CD4-positive, alpha-beta T cell treated with Interleukin-21 for 1 hour (primary cell): Measurements from ENCODE around the gene KLHL14.
"Not testable (repeated sequence)": the region's sequence is repeated elsewhere in the genome, so short reads cannot be mapped to it uniquely, and the experiment has no call there.

Experiments
- DNase-seq: peaks from one replicate; pipeline ENCODE4 v3.0.0-alpha.2; 2020

The KLHL14 gene

GRCh38 chr18:32711862-32712261, 61.0 kb downstream of the KLHL14 start:
- DNase-seq = no peak

GRCh38 chr18:32707586-32707985, 65.2 kb downstream of the KLHL14 start:
- DNase-seq = no peak

DNA sequence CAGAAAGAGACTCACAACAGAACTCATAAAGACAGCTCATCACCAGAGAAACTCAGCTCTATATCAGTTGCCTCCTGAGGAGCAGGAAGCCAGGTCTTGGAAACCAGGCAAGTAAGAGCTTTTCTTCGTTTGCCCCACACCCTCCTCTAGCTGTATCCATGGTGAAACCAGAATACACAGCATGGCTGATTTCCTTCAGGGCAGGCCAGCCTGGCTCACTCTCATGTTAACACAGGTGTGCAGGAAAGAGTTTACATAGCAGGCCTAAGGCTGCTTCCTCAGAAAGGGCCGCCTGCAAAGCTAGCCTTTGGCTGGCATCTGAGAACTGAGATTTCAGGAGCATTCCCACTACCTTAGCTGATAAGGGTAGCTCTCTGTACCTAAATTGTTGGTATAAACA, 65.7 kb downstream of the KLHL14 start:
- DNase-seq = no peak

DNA sequence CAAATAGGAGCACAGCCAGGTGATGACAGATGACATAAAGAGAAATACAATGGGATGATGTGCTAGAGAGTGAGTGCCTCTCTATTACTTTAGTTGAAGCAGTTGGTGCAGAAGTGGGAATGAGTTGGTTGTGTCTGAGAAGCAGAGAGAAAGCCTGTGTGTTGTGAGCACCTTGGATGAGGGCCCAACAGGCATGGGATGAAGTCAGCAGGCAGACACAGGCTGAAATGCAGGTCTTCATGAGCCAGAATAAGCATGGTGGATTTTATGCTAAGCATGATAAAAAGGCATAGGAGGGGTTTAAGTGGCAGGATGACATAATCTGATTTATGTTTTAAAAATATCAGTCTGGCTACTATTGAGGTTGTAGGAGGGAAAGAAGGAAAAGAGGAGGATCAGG, 71.5 kb downstream of the KLHL14 start:
- DNase-seq = no peak

DNA sequence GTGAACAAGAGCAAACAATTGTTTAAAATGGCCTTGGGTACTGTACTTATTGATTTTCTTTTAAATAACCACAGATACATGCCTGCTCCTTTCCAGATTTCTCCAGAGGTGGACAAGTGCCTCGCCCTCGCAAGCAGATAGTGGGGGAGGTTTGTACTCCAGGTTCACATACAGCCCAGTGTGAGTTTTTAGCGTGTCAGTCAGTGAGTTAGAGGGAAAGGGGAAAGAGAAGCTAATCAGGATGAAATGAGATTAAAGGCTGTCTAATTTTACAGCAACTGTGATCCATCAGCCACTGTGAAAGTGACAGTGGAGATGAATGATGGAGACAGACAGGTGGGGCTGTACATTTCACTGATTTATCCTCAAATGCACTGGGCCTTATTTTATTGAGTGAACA, 74.7 kb downstream of the KLHL14 start:
- DNase-seq = no peak

DNA sequence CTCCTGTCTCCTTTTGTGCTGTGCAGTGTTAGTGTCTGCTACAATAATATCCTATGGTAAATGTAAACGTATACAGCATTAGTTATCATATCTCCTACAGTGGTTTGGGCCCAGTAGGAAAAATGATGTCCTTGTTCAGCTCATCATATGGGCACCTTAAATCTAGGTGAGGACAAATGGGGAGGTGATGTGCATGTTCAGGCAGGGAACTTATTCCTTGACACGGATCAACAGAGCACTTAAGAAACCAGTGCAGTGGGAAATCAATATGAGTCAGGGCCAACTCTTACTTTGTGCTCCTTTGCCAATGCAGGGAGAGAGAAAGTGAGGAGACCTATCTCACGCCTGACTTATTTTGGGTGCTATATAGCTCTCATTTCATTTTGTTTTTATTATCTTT, 76.4 kb downstream of the KLHL14 start:
- DNase-seq = no peak

- no peak for DNase-seq
Measured at GRCh38 chr18:32695534-32695933, 77.3 kb downstream of the KLHL14 start.

GRCh38 chr18:32688821-32689220, 84.0 kb downstream of the KLHL14 start:
- no peak for DNase-seq

- no peak for DNase-seq
Measured at GRCh38 chr18:32684940-32685339, 87.9 kb downstream of the KLHL14 start.

GRCh38 chr18:32684096-32684495, 88.7 kb downstream of the KLHL14 start:
- no peak for DNase-seq

DNA sequence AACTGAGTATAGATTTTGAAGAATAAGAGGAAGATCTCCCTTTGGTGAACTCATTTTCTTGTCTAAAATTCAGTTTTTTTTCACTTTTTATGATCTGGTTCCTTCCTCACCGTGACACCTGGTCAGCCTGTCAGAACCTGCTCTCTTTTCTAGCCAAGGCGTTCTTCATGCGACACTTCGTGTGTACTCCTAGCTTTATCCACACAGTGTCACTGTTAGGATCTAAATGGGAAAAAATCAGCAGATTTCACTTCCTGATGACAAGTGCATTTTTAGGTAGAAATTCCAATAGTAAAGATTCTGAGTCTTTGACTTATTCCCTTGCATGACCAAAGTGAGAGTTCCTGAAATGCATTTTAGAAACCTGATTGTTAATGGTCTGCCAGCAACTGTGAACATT, 89.8 kb downstream of the KLHL14 start:
- DNase-seq = no peak

DNA sequence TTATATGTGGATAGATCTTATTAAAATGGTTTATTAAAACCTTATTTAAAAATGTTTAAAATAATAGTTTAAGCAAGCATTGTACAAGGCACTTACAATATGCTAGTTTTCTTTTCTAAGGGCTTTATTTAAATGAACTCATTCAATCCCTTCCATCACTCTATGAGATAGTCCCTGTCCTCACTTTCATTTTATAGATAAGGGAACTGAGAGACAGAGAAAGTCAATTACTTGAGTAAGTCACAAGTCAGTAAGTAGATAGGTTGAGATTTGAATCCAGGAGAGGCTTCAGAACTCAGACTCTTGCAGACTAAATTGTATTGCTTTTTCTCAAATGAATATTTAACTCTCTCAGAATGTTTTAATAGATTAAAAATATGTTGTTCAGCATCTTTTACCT, 95.2 kb downstream of the KLHL14 start:
- no peak for DNase-seq

GRCh38 chr18:32674491-32674890, 98.3 kb downstream of the KLHL14 start:
- no peak for DNase-seq

- no peak for DNase-seq
Measured at GRCh38 chr18:32672398-32672797, 100.4 kb downstream of the KLHL14 start.

DNA sequence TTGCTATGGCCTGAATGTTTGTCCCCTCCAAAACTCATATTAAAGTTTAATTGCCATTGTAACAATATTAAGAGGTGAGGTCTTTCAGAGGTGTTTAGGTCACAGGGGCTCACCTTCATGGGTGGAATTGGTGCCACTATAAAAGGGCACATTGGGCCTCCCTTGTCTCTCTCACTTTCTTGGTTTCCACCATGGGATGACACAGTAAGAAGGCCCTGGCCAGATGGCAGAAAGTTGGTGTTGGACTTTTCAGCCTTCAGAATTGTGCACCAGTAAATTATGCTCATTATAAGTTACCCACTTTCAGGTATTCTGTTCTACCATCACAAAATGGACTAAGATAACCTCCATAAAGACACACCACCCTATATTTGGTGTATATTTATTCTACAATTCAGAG, 102.1 kb downstream of the KLHL14 start:
- no peak for DNase-seq

GRCh38 chr18:32669549-32670165, 103.2 kb downstream of the KLHL14 start:
- DNase-seq = no peak

DNA sequence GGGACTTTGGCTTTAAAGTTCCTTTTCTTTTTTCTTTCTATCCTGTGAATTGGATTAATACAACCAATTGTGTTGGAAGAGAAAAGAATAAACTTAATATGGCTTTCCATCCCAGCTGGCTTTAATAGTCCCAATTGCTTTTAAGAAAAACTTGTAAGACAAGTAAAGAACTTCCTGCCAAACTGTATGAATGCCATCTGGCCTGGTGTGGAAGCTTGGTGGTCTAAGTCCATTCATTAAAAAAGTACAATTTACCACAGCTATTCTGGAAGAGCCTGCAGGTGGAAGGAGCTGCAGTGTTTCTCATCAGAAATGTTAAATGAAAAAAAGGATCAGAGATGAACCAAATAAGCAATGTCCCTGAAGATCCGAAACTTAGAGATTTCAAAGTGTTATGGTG, 103.9 kb downstream of the KLHL14 start:
- DNase-seq = no peak

DNA sequence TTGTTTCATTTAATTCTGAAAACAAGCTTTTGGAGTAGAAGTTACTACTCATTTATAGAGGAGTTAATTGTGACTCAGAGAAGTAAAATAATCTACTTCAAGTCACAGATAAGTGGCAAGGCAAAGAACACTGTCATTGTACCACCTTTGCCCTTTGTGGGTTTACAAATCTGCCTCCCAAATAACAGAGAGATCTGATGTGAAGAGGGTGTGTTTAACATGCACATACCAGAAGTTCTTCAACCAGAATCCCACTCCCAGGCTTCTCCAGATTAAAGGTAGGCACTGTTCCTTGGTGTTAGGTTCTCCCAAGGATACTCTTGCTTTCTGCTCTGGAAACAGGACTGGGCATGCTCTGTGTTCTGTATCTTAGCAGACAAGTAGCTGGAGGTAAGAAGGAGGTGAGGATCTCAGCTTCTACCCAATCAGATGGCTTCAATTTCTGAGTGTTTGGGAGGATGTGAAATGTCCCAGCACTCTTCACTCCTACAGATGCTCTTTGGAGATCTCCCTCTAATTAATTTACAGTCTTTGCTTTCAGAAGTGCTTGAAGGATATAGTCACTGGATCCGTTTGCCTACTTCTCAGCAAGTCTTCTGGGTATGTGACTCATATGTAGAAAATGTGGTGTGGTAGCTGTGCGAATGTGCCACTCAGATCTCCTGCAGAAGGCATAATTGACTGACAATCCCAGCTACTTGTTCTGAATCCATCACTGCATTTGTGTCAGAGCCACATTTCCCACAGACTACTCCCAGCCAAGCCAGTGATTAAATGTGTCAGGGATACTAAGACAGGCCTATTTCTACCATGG, 111.1 kb downstream of the KLHL14 start:
- no peak for DNase-seq

- DNase-seq = not testable (repeated sequence)
Measured at GRCh38 chr18:32654507-32654906, 118.3 kb downstream of the KLHL14 start.

GRCh38 chr18:32637659-32638058, 135.2 kb downstream of the KLHL14 start:
- not testable (repeated sequence) for DNase-seq

DNA sequence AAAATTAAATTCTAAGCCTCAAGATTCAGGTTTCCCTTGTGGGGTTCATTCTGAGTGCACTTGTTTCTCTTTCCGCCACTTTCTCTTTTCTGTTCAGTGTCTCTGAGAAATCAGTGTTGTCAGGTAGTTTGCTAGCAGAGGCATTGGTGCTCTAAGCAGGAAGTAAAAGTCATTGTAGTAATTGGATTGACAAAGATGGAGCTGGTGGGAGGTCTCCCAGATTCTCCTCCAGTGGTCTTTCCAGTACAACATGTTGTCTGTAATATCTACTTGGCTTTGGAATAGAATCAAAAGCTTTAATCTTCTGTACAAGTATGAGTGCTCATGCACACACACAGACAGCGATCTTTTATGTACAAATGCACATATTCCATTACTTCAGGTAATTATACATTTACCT, 135.6 kb downstream of the KLHL14 start:
- no peak for DNase-seq

DNA sequence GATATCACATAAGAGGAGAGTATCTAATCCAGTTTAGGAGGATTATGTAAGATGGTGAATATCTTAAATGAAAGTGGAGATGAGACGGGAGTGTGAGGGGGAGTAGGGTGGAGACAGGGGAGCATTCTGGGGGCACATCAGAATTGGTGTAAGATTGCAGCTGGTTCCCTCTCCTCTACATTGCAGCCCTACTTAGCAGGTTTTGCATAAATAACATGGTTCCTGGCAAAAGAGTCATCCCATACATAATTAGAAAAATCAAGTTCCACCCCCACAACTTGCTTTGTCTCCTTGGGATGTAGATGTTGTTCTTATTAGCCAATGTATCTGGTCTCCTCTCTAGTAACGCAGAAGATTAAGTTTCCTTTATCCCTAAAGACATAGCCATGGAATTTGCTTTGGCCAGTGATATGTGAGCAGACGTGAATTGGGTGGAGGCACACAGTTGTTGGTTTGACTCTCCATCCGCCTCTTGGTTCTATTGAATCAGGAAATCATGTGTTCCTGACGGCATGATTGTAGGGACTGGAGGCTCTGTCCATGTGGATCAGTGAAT, 137.9 kb downstream of the KLHL14 start:
- DNase-seq = no peak

DNA sequence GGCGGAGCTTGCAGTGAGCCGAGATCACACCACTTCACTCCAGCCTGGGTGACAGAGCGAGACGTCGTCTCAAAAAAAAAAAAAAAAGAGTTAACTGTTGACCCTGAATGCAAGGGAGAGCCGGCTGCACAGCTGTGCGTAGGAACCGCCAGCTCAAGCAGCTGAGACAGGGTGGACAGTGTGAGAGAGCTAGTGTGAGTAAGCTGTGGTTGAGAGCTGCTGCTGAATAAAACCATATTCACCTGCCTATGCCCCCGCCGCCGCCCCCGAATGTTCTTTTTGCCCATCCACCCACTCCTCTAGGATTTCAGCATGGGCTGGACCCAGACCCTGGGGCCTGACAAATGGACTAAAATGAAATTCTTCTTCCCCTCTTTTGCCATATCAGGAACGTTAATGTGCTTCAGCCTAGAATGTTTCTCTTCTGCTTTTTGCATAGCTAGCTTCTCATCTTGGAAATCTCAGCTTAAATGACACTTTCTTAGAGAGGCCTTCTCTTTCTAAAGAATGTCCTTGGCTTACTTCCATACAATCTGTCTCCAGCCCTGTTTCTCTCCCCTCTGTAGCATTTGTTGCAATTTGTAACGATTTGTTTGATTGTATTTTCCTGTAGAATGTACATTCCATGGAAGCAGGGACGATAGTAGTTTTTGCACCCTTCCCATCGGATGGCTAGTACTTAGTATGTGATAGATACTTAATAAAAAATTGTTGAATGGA, 142.7 kb downstream of the KLHL14 start:
- no peak for DNase-seq

DNA sequence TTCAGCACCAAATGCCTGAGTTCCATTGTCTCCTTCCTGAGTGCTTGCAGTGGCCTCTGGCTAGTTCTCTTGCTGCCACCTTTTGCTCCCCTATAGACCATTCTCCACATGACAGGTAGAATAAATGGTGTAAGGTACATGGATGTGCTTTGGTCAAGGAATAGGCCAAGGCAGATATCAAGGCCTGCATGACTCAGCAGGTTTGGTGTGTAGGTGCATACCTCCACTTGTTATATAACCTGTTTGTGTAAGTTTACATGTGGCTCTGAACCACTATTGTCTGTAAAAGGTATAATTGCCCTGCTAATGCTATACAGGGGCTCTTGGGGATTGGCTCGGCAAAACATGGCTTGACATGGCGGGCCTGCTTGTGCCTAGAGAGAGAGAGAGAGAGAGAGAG, 143.5 kb downstream of the KLHL14 start:
- DNase-seq = no peak
